ENCODE data around the gene THEMIS2.

THEMIS2 gene

GRCh38 chr1:27886744-27887143 lies 14.4 kb downstream of the THEMIS2 start:
- no peak for DNase-seq

- DNase-seq = no peak
Measured at GRCh38 chr1:27887215-27888021, 15.1 kb downstream of the THEMIS2 start.

- DNase-seq = no peak
Measured at GRCh38 chr1:27889506-27889905, 17.2 kb downstream of the THEMIS2 start.

- no peak for DNase-seq
Measured at GRCh38 chr1:27891196-27891889, 19.0 kb downstream of the THEMIS2 start.

GRCh38 chr1:27894521-27894920 lies 22.2 kb downstream of the THEMIS2 start:
- DNase-seq = no peak

GRCh38 chr1:27906759-27907158 lies 34.4 kb downstream of the THEMIS2 start:
- no peak for DNase-seq

GRCh38 chr1:27912429-27912828 lies 40.1 kb downstream of the THEMIS2 start:
- no peak for DNase-seq

- DNase-seq = no peak
Measured at GRCh38 chr1:27915082-27915575, 42.8 kb downstream of the THEMIS2 start.

GRCh38 chr1:27922272-27922671 lies 49.9 kb downstream of the THEMIS2 start:
- DNase-seq = no peak

GRCh38 chr1:27928216-27928954 lies 56.0 kb downstream of the THEMIS2 start:
- no peak for DNase-seq

GRCh38 chr1:27931184-27931583 lies 58.8 kb downstream of the THEMIS2 start:
- DNase-seq = no peak

- no peak for DNase-seq
Measured at GRCh38 chr1:27931759-27932158, 59.4 kb downstream of the THEMIS2 start.

- no peak for DNase-seq
Measured at GRCh38 chr1:27934818-27935549, 62.6 kb downstream of the THEMIS2 start, which contains the start of gene SMPDL3B. TSS of gene SMPDL3B (plus strand) at chr1:27935000. CDS start at chr1:27935184, 184 bp downstream.

- DNase-seq = no peak
Measured at GRCh38 chr1:27935721-27936120, 63.4 kb downstream of the THEMIS2 start.
